NCI-H510A (cell line): ENCODE data around the gene HLA-DQA1.
"Not testable (repeated sequence)": the region's sequence is repeated elsewhere in the genome, so short reads cannot be mapped to it uniquely, and the experiment has no call there.

Experiments
- DNase-seq: peaks from one replicate; lab custom pipeline; 2025; lab: John Stamatoyannopoulos, UW

Gene HLA-DQA1

GRCh38 chr6:32622545-32623401 is 14.4 kb upstream of the HLA-DQA1 start:
- no peak for DNase-seq

GRCh38 chr6:32623693-32624092 is 13.5 kb upstream of the HLA-DQA1 start:
- no peak for DNase-seq

GRCh38 chr6:32624565-32624964 is 12.6 kb upstream of the HLA-DQA1 start:
- no peak for DNase-seq

DNA sequence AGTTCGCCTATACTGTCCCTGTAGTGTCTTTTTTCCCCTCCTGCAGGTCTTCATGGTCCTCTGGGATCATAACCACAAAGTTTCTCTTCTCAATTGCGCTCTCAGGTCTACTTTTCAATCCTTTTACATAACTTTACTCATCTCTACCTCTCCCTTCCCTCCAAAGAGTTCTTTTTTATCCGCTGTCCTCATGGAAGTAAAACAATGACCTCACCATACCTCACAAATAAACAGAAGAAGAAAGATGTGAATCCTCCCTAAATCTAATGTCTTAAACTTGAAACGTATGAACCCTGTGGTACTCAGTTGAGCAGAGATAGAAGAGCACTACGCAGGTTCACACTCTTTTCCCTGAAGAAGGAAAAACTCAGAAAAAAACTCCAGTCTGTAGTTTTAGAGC is 12.1 kb upstream of the HLA-DQA1 start:
- DNase-seq: no peak

DNA sequence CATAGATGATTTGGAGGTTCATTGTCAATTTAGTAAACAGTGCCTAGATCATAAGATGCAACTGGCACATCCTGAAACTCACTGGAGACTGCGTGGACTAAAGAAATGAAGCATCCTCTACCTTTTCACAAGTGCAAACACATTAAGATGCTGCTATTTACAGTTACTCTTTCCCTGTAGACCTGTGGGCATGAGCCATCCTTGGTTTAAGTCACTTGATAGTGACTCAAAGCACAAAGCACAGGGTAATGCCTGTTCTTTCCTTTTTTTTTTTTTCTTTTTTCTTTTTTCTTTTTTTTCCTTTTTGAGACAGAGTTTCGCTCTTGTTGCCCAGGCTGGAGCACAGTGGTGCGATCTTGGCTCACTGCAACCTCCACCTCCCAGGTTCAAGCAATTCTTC is 10.0 kb upstream of the HLA-DQA1 start:
- no peak for DNase-seq

DNA sequence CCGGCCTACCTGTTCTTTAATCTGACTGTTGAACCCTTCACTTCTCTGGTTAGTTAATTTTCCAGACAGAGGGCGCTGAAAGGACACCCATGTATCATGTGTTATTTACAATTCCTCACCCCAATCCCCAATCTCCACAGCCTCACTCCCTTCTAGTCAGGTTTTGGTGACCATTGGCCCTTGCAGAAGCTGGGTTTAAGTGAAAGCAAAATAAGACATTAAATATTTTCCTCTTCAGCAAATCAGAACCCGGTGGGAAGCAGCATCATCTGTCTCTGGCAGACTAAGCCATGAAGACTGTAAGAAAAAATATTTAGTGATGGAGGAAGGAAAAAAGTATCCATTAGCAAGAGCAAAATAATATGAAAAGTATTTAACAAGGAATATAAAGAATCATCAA is 9.4 kb upstream of the HLA-DQA1 start:
- no peak for DNase-seq

DNA sequence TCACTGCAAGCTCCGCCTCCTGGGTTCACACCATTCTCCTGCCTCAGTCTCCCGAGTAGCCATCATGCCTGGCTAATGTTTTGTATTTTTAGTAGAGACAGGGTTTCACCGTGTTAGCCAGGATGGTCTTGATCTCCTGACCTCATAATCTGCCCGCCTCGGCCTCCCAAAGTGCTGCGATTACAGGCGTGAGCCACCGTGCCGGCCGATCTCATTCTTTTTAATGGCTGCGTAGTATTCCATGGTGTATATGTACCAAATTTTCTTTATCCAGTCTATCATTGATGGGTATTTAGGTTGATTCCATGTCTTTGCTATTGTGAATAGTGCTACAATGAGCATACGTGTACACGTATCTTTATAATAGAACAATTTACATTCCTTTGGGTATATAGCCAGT is 7.4 kb upstream of the HLA-DQA1 start:
- not testable (repeated sequence) for DNase-seq

GRCh38 chr6:32635526-32636123 is 1.6 kb upstream of the HLA-DQA1 start:
- no peak for DNase-seq

DNA sequence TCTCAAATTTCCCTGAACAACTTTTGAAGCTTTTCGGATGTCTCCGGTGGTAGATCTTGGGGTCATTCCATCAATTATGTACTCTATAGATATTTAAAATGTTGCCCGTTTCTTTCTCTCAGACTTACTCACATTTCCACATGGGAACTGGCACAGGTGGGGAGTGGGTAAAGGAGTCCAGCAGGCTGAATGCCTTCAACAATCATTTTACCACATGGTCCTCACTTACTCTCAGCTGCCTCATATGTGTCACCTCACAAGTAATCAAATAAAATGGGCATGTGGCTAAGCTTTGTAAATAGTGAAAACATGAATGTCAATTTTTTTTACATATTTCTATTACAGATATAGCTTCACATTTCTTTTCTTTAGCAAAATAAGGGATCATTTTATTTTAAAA is 677 bp downstream of the HLA-DQA1 start:
- no peak for DNase-seq

- DNase-seq: no peak
Measured at GRCh38 chr6:32638532-32639219, 1.5 kb downstream of the HLA-DQA1 start.

DNA sequence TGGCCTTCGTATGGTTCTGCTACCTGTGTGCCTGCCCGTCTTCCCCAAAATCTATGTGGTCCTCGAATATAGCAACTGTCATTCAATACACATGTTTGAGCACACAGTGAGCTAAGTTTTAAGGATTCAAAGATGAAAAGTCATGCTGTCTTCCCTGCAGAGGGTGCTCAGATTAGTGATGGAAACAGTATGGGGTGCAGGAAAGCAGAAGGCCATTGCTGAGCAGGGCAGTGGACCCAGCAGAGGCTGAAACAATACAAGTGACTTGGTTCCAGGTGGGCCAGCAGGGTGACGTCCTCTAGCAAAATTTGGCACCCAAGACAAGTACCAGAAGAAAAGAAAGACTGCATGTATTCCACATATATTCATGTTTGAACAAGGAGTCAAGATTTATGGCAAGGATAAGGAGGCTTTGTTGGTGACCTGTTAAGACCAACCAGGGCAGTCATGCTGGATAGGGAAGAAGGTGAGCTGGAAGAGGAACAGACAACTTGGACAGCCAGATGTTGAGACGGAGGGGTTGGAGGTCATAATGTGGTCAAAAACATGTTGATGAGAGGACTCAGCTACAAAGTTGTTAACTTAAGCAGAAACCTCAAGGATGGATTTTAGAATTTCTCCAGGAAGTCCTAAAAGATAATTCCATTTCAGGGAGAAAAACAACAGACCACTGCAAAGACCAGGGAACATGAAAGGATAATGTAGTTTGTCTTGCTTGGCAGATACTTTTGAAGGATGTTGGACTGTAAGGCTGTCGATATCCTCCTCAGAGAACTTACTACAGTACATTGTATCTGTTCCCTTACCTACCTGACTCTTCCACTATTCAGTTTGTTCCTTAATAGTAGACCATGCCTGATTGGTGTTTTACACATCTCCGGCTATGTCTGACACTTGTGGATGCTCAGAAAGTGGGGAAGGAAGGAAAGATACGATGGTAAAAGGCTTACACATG is 2.5 kb downstream of the HLA-DQA1 start:
- no peak for DNase-seq

DNA sequence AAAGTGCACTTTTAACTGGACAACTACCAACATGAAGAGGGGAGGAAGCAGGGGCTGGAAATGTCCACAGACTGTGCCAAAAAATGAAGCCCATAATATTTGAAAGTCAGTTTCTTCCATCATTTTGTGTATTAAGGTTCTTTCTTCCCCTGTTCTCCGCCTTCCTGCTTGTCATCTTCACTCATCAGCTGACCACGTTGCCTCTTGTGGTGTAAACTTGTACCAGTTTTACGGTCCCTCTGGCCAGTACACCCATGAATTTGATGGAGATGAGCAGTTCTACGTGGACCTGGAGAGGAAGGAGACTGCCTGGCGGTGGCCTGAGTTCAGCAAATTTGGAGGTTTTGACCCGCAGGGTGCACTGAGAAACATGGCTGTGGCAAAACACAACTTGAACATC is 3.9 kb downstream of the HLA-DQA1 start:
- DNase-seq: no peak

GRCh38 chr6:32641785-32642719 is 4.8 kb downstream of the HLA-DQA1 start:
- not testable (repeated sequence) for DNase-seq

GRCh38 chr6:32642720-32643106 is 5.5 kb downstream of the HLA-DQA1 start:
- DNase-seq: no peak

GRCh38 chr6:32643904-32644303 is 6.7 kb downstream of the HLA-DQA1 start:
- DNase-seq: no peak

GRCh38 chr6:32645047-32645703 is 8.0 kb downstream of the HLA-DQA1 start:
- no peak for DNase-seq

DNA sequence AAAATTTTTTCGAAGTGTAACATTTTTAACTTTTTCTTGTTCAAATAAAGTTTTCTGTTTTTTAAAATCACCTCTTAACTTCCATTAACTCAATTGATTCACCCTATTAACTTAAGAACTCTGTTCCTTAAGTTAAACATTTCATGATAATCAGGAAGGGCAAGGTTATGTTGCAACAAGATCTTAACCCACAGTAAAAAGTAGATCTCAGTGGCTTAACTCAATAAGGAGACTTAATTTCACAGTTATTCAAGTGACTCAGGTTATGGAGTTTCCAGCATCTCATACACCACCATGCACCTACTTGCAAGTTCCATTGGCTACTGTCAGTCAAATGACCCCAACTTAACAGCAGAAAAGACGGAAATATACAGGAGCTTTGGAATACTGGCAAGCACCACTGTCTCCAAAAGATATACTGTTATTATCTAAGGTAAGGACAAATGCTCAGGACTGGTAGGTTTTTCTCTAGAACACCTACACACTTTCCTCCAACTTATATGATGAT is 18.1 kb downstream of the HLA-DQA1 start:
- no peak for DNase-seq

DNA sequence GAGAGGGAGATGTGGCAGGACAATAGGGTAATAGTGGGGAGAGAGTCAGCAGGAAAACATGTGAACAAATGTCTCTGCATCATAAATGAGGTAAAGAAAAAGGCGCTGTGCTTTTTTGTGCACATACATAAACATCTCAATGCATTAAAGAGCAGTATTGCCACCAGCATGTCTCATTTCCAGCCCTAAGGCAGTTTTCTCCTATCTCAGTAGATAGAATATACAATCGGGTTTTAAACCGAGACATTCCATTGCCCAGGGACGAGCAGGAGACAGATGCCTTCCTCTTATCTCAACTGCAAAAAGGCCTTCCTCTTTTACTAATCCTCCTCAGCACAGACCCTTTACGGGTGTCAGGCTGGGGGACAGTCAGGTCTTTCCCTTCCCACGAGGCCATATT is 20.1 kb downstream of the HLA-DQA1 start:
- DNase-seq: not testable (repeated sequence)

- not testable (repeated sequence) for DNase-seq
Measured at GRCh38 chr6:32657819-32658218, 20.6 kb downstream of the HLA-DQA1 start.
